H1 (cell line): ENCODE measurements around the gene TRAP1. TPM values are rescaled to one million over a fixed set of nuclear protein-coding genes. Genes with fewer than 3 reads are reported as not detected.

ENCODE experiments used
- CTCF ChIA-PET: fragments of 300-600 bp; sonication (Branson Sonifier 250); formaldehyde crosslinking; loops from one replicate; lab custom pipeline; 2021; ENCODE audit not compliant: partially characterized antibody; lab: Charles Lee
- POLR2A ChIA-PET: fragments of 300-600 bp; sonication (Branson Sonifier 250); formaldehyde crosslinking; loops from one replicate; lab custom pipeline; 2021; ENCODE audit warnings: inconsistent platforms; ENCODE audit not compliant: partially characterized antibody; lab: Charles Lee
- DNase-seq, 2 experiments: peaks; one replicate each; pipeline versions ENCODE4 v3.0.0 to v3.0.0-alpha.2; 2010 to 2022; ENCODE audit warnings: low spot score in 2 of 2, low read depth in 1 of 2, mixed read lengths in 1 of 2
- FAIRE-seq: peaks from 2 replicates; lab custom pipeline; 2011; peaks lifted over from hg19 to GRCh38; lab: Jason Lieb, UNC
- H2AFZ ChIP-seq: 2 replicates; pipeline ENCODE4 v1.8.1; 2012; ENCODE audit warnings: low read length, inconsistent platforms
- H2AK5ac ChIP-seq: 2 replicates; pipeline ENCODE4 v1.6.1; 2013; ENCODE audit warnings: low read depth, low read length
- H2BK120ac ChIP-seq: replicated peaks from 2 replicates; pipeline ENCODE3; 2013; ENCODE audit warnings: low read depth, low read length, inconsistent platforms
- H2BK12ac ChIP-seq: 2 replicates; pipeline ENCODE4 v1.6.1; 2013; ENCODE audit warnings: low read depth, low read length
- H2BK15ac ChIP-seq: 2 replicates; pipeline ENCODE4 v1.6.1; 2013; ENCODE audit warnings: low read length
- H2BK20ac ChIP-seq: 2 replicates; pipeline ENCODE4 v1.6.1; 2013; ENCODE audit warnings: low read length
- H2BK5ac ChIP-seq: 2 replicates; pipeline ENCODE4 v1.6.1; 2013; ENCODE audit warnings: low read depth, low read length
- H3K14ac ChIP-seq: 2 replicates; pipeline ENCODE4 v1.6.1; 2013; ENCODE audit warnings: inconsistent platforms; ENCODE audit not compliant: insufficient read length
- H3K18ac ChIP-seq: 2 replicates; pipeline ENCODE4 v1.6.1; 2013; ENCODE audit warnings: low read length; ENCODE audit errors: extremely low read depth
- H3K23ac ChIP-seq: 2 replicates; pipeline ENCODE4 v1.6.1; 2013; ENCODE audit warnings: inconsistent platforms; ENCODE audit not compliant: insufficient read length
- H3K23me2 ChIP-seq: 2 replicates; pipeline ENCODE4 v1.6.1; 2013; ENCODE audit warnings: low read depth, low read length
- H3K27ac ChIP-seq: 2 replicates; pipeline ENCODE4 v1.6.1; 2011; ENCODE audit warnings: low read depth, low read length, inconsistent platforms
- H3K27me3 ChIP-seq, 4 experiments: replicated peaks in 1 of 4; 1 replicate in 1 of 4; 2 replicates in 3 of 4; pipeline versions ENCODE4 v1.6.1 to v1.8.1; 2011 to 2013; ENCODE audit warnings: low read length in 3 of 4, mild to moderate bottlenecking in 3 of 4, inconsistent platforms in 2 of 4, mixed read lengths in 2 of 4, moderate library complexity in 1 of 4; ENCODE audit not compliant: control insufficient read depth in 3 of 4, insufficient read depth in 3 of 4; ENCODE audit errors: extremely low read depth in 1 of 4
- H3K36me3 ChIP-seq, 4 experiments: 2 replicates each; pipeline versions ENCODE4 v1.6.1 to v1.8.1; 2011 to 2013; ENCODE audit warnings: mild to moderate bottlenecking in 4 of 4, low read length in 3 of 4, moderate library complexity in 2 of 4, control low read depth in 1 of 4, inconsistent platforms in 1 of 4; ENCODE audit not compliant: insufficient read depth in 4 of 4, control insufficient read depth in 2 of 4
- H3K4ac ChIP-seq: replicated peaks from 2 replicates; pipeline ENCODE3; 2013; ENCODE audit warnings: low read length, low read depth, mixed read lengths, inconsistent platforms; ENCODE audit not compliant: insufficient read length
- H3K4me1 ChIP-seq, 4 experiments: replicated peaks in 1 of 4; 1 replicate in 1 of 4; 2 replicates in 3 of 4; pipeline versions ENCODE4 v1.6.1 to v1.8.1; 2011 to 2013; ENCODE audit warnings: low read length in 3 of 4, inconsistent platforms in 2 of 4, mixed read lengths in 1 of 4; ENCODE audit not compliant: insufficient read depth in 4 of 4, control insufficient read depth in 3 of 4
- H3K4me2 ChIP-seq, 2 experiments: 2 replicates each; pipeline versions ENCODE4 v1.6.1 to v1.8.1; 2011 to 2013; ENCODE audit warnings: low read depth in 2 of 2, low read length in 2 of 2, control low read depth in 1 of 2, inconsistent platforms in 1 of 2, mild to moderate bottlenecking in 1 of 2; ENCODE audit not compliant: insufficient read depth in 1 of 2
- H3K4me3 ChIP-seq, 4 experiments: fragments of 200-600, 300-600 bp in 1 of 4; sonication (generic), shearing (Covaris generic), sonication (Bioruptor Twin) in 1 of 4; 2 replicates each; pipeline versions ENCODE4 v1.5.1 to v1.8.1; 2011 to 2016; ENCODE audit warnings: low read length in 4 of 4, low read depth in 3 of 4, control low read depth in 2 of 4, inconsistent platforms in 2 of 4, mild to moderate bottlenecking in 2 of 4, mixed read lengths in 1 of 4, moderate library complexity in 1 of 4; ENCODE audit not compliant: insufficient read depth in 2 of 4; ENCODE audit errors: extremely low read depth in 1 of 4
- H3K56ac ChIP-seq: replicated peaks from 2 replicates; pipeline ENCODE3; 2013; ENCODE audit warnings: low read depth, mild to moderate bottlenecking, mixed read lengths, low read length, inconsistent platforms; ENCODE audit not compliant: insufficient read length
- H3K79me1 ChIP-seq: 2 replicates; pipeline ENCODE4 v1.6.1; 2013; ENCODE audit warnings: low read depth, low read length, control low read depth
- H3K79me2 ChIP-seq, 2 experiments: 2 replicates each; pipeline versions ENCODE4 v1.6.1 to v1.8.1; 2012 to 2013; ENCODE audit warnings: low read length in 2 of 2, mild to moderate bottlenecking in 2 of 2, inconsistent platforms in 1 of 2; ENCODE audit not compliant: insufficient read depth in 2 of 2, control insufficient read depth in 1 of 2
- H3K9ac ChIP-seq, 4 experiments: replicated peaks in 1 of 4; 1 replicate in 1 of 4; 2 replicates in 3 of 4; pipeline versions ENCODE4 v1.6.1 to v1.8.1; 2011 to 2013; ENCODE audit warnings: low read depth in 3 of 4, low read length in 3 of 4, control low read depth in 2 of 4, mild to moderate bottlenecking in 2 of 4, moderate library complexity in 2 of 4, inconsistent platforms in 1 of 4; ENCODE audit errors: extremely low read depth in 1 of 4
- H3K9me3 ChIP-seq, 2 experiments: 2 replicates each; pipeline versions ENCODE4 v1.6.1 to v1.8.1; 2012 to 2013; ENCODE audit warnings: mild to moderate bottlenecking in 2 of 2, moderate library complexity in 2 of 2, control low read depth in 1 of 2, inconsistent platforms in 1 of 2, low read depth in 1 of 2, low read length in 1 of 2, mixed read lengths in 1 of 2; ENCODE audit not compliant: insufficient read depth in 2 of 2
- H4K20me1 ChIP-seq, 2 experiments: replicated peaks in 1 of 2; 2 replicates each; pipeline versions ENCODE3 to v1.8.1; 2011 to 2013; ENCODE audit warnings: inconsistent platforms in 2 of 2, low read length in 2 of 2, mild to moderate bottlenecking in 1 of 2; ENCODE audit not compliant: insufficient read depth in 2 of 2, control insufficient read depth in 1 of 2
- H4K5ac ChIP-seq: 2 replicates; pipeline ENCODE4 v1.6.1; 2013; ENCODE audit warnings: low read length, low read depth, mixed read lengths, inconsistent platforms; ENCODE audit not compliant: insufficient read length
- H4K8ac ChIP-seq: 2 replicates; pipeline ENCODE4 v1.8.0; 2013; ENCODE audit warnings: mild to moderate bottlenecking, moderate library complexity, low read length, inconsistent platforms; ENCODE audit not compliant: insufficient read depth; ENCODE audit errors: extremely low read depth
- H4K91ac ChIP-seq: replicated peaks from 2 replicates; pipeline ENCODE3; 2013; ENCODE audit warnings: low read length, mixed read lengths, inconsistent platforms; ENCODE audit not compliant: insufficient read length
- BACH1 ChIP-seq: IDR thresholded peaks from 2 replicates; pipeline ENCODE4 v1.6.1; 2012; ENCODE audit warnings: low read length, improper control_type of control experiment
- BRCA1 ChIP-seq: IDR thresholded peaks from 2 replicates; pipeline ENCODE4 v1.6.1; 2012; ENCODE audit warnings: low read depth, low read length, improper control_type of control experiment
- EGR1 ChIP-seq: IDR thresholded peaks from 2 replicates; pipeline ENCODE4 v1.6.1; 2011; ENCODE audit warnings: low read depth, low read length, borderline replicate concordance
- EZH2 ChIP-seq: fragments of 200-600 bp; sonication (generic); IDR thresholded peaks from 2 replicates; pipeline ENCODE4 v1.7.1; 2012; ENCODE audit warnings: low read depth, mild to moderate bottlenecking, moderate library complexity, low read length, inconsistent platforms; ENCODE audit not compliant: severe bottlenecking
- RXRA ChIP-seq: IDR thresholded peaks from 2 replicates; pipeline ENCODE4 v1.6.1; 2011; ENCODE audit warnings: low read depth, mild to moderate bottlenecking, low read length, moderate library complexity; ENCODE audit not compliant: insufficient read depth
- SIX5 ChIP-seq: IDR thresholded peaks from 2 replicates; pipeline ENCODE4 v1.6.1; 2011; ENCODE audit warnings: mild to moderate bottlenecking, low read depth, low read length
- ZNF274 ChIP-seq: IDR thresholded peaks from 2 replicates; pipeline ENCODE4 v1.7.0; 2012; ENCODE audit warnings: low read length, borderline replicate concordance; ENCODE audit errors: extremely low read depth
- WGBS, 2 experiments: shearing (Covaris generic) in 1 of 2; methylation state at CpG; one replicate each; pipeline versions ENCODE4 v1.1.6 to v1.1.7; 2013 to 2015; ENCODE audit warnings: low lambda C conversion rate in 2 of 2, mixed read lengths in 2 of 2, inconsistent platforms in 1 of 2, low coverage in 1 of 2, missing lambda C conversion rate in 1 of 2; ENCODE audit not compliant: insufficient replicate concordance in 2 of 2, insufficient coverage in 1 of 2, insufficient read length in 1 of 2; ENCODE audit errors: extremely low coverage in 1 of 2, missing lambda C conversion rate in 1 of 2; 5-methylcytosine and 5-hydroxymethylcytosine counted together
- polyA plus RNA-seq, 7 experiments: library from polyadenylated mRNA; depleted of rRNA in 3 of 7; stranded (reverse) in 5 of 7; unstranded in 2 of 7; fragments of >200 nt in 5 of 7; fragments of 200-250 nt in 2 of 7; gene quantifications; 1 replicate in 5 of 7; 2 replicates in 1 of 7; 4 replicates in 1 of 7; pipeline versions ENCODE4 v1.2.1 to v1.2.3, GENCODE V29; 2011 to 2013; ENCODE audit warnings: missing spikeins in 2 of 7, mixed read lengths in 2 of 7
- total RNA-seq: library from RNA; stranded (reverse); fragmentation: NEBNext Ultra II Directional; extraction: Animal tissue kit (Norgen Biotek cat#: 25700); gene quantifications from 2 replicates; pipeline ENCODE4 v1.2.1, GENCODE V29; 2021

Gene TRAP1
- total and polyA plus RNA-seq, 2 of the 8 experiments (the other 6 are each of a cell fraction or from before 2014, with no cell fraction given), result 215 to 283 TPM

GRCh38 chr16:3659251-3659650, 58.1 kb downstream of the TRAP1 start:
- 95% methylated on average over 3 of the region's 3 CpGs; no CpG with 5 or more reads in 1 of the 2 experiments for WGBS, 2 experiments
- H3K23ac ChIP-seq, result no peak overlapping the region
- no peak overlapping the region for H3K18ac ChIP-seq
- no peaks in the 10 kb centered on the region for H3K27me3 ChIP-seq
- no peak overlapping the region for H3K4me2 ChIP-seq
- ChIA-PET POLR2A (no interaction called here), CTCF (interaction anchor here (0.9 to 2.7 kb wide), 3 partner anchors 9 to 19 kb away, joined by 3 to 6 read pairs (median 3); no protein-coding TSS in a partner anchor)
- no peak overlapping the region for H3K4me3 ChIP-seq
- no peak overlapping the region for H3K27ac ChIP-seq
- no peak for DNase-seq
- H2BK15ac ChIP-seq, result no peak overlapping the region
- peaks cover 6% of the 10 kb centered on the region; the same call in 1 of the 2 replicates for H3K79me1 ChIP-seq
- no peak overlapping the region for H2BK120ac ChIP-seq
- H3K4me1 ChIP-seq, result no peaks in the 10 kb centered on the region; a peak in 1 of 7 replicates
- H3K79me2 ChIP-seq, result no peaks in the 10 kb centered on the region
- no peak overlapping the region for H3K14ac ChIP-seq
- H3K36me3 ChIP-seq, result peaks cover 35 to 67% (median 53%) of the 10 kb centered on the region in 4 experiments
- H3K9ac ChIP-seq, result no peak overlapping the region; a peak in 1 of 7 replicates
- no peak overlapping the region for H4K8ac ChIP-seq
- H3K9me3 ChIP-seq, result no peaks in the 10 kb centered on the region
- H2BK5ac ChIP-seq, result no peak overlapping the region
- TF ChIP-seq EZH2 (no peak), BRCA1 (no peak), ZNF274 (no peak), RXRA (no peak), EGR1 (no peak), BACH1 (no peak), SIX5 (no peak)
- no peak overlapping the region for H4K91ac ChIP-seq
- H3K23me2 ChIP-seq, result no peaks in the 10 kb centered on the region
- H3K56ac ChIP-seq, result no peak overlapping the region
- peaks cover 5 to 12% of the 10 kb centered on the region in 2 experiments for H4K20me1 ChIP-seq
- no peak overlapping the region for H2AK5ac ChIP-seq
- FAIRE-seq, result no peak
- H4K5ac ChIP-seq, result no peak overlapping the region
- no peak overlapping the region for H2AFZ ChIP-seq
- H2BK12ac ChIP-seq, result no peak overlapping the region
- H3K4ac ChIP-seq, result no peak overlapping the region
- no peak overlapping the region for H2BK20ac ChIP-seq
